IPS-18a (cell line): Measurements from ENCODE around the gene CENPE.

Experiments used
- H3K27ac ChIP-seq: one replicate; pipeline ENCODE4 v1.5.1; 2013; ENCODE audit warnings: low read length
- H3K27me3 ChIP-seq: one replicate; pipeline ENCODE4 v1.6.1; 2013; ENCODE audit warnings: mild to moderate bottlenecking, low read length; ENCODE audit not compliant: control insufficient read depth, insufficient read depth
- H3K36me3 ChIP-seq: one replicate; pipeline ENCODE4 v1.6.1; 2013; ENCODE audit warnings: low read depth, low read length; ENCODE audit not compliant: control insufficient read depth
- H3K4me1 ChIP-seq: one replicate; pipeline ENCODE4 v1.6.1; 2013; ENCODE audit warnings: low read depth, low read length; ENCODE audit not compliant: control insufficient read depth
- H3K4me3 ChIP-seq: one replicate; pipeline ENCODE4 v1.5.1; 2013; ENCODE audit warnings: low read length
- H3K9ac ChIP-seq: one replicate; pipeline ENCODE4 v1.6.1; 2013; ENCODE audit warnings: mild to moderate bottlenecking, low read length, moderate library complexity
- H3K9me3 ChIP-seq: one replicate; pipeline ENCODE4 v1.6.1; 2013; ENCODE audit warnings: low read depth, low read length; ENCODE audit not compliant: control insufficient read depth

CENPE gene

GRCh38 chr4:103073792-103074438 is 124.2 kb downstream of the CENPE start:
- Histone ChIP-seq H3K9me3 (no peaks in the 10 kb centered on the region), H3K4me1 (peaks cover 12% of the 10 kb centered on the region), H3K9ac (no peak overlapping the region), H3K27me3 (peaks cover 35% of the 10 kb centered on the region), H3K27ac (no peak overlapping the region), H3K4me3 (no peak overlapping the region), H3K36me3 (no peaks in the 10 kb centered on the region)

GRCh38 chr4:103067841-103068547 is 130.1 kb downstream of the CENPE start:
- H3K9me3 ChIP-seq, result no peaks in the 10 kb centered on the region
- H3K36me3 ChIP-seq, result no peaks in the 10 kb centered on the region
- no peak overlapping the region for H3K27ac ChIP-seq
- H3K27me3 ChIP-seq, result no peaks in the 10 kb centered on the region
- no peak overlapping the region for H3K9ac ChIP-seq
- peaks cover 4% of the 10 kb centered on the region for H3K4me1 ChIP-seq
- H3K4me3 ChIP-seq, result no peak overlapping the region

GRCh38 chr4:103060453-103061148 is 137.5 kb downstream of the CENPE start:
- Histone ChIP-seq H3K27me3 (no peaks in the 10 kb centered on the region), H3K27ac (no peak overlapping the region), H3K9ac (no peak overlapping the region), H3K4me1 (no peaks in the 10 kb centered on the region), H3K4me3 (no peak overlapping the region), H3K9me3 (no peaks in the 10 kb centered on the region), H3K36me3 (no peaks in the 10 kb centered on the region)
